ENCODE results near the gene MUC12.
"Not testable (repeated sequence)": the region's sequence is repeated elsewhere in the genome, so short reads cannot be mapped to it uniquely, and the experiment has no call there.

Gene MUC12

GRCh38 chr7:100957832-100958421 is 11.4 kb upstream of the MUC12 start:
- DNase-seq: no peak

GRCh38 chr7:100959894-100960293 is 9.5 kb upstream of the MUC12 start:
- no peak for DNase-seq

- no peak for DNase-seq
Observed at GRCh38 chr7:100962537-100962936, 6.8 kb upstream of the MUC12 start.

- DNase-seq: no peak
Observed at GRCh38 chr7:100963386-100963785, 6.0 kb upstream of the MUC12 start.

GRCh38 chr7:100963874-100964273 is 5.5 kb upstream of the MUC12 start:
- DNase-seq: no peak

GRCh38 chr7:100964630-100965029 is 4.7 kb upstream of the MUC12 start:
- DNase-seq: no peak

GRCh38 chr7:100965045-100965722 is 4.2 kb upstream of the MUC12 start:
- no peak for DNase-seq

- peak; percentile 75 for DNase-seq
Observed at GRCh38 chr7:100965723-100966541, 3.4 kb upstream of the MUC12 start.

GRCh38 chr7:100966542-100967291 is 2.6 kb upstream of the MUC12 start:
- DNase-seq: no peak

- no peak for DNase-seq
Observed at GRCh38 chr7:100967292-100967863, 2.0 kb upstream of the MUC12 start.

- DNase-seq: no peak
Observed at GRCh38 chr7:100968031-100968430, 1.3 kb upstream of the MUC12 start.

- no peak for DNase-seq
Observed at GRCh38 chr7:100968650-100969049, 715 bp upstream of the MUC12 start.

GRCh38 chr7:100971111-100972001 is 2.0 kb downstream of the MUC12 start:
- no peak for DNase-seq

GRCh38 chr7:100972002-100972347 is 2.6 kb downstream of the MUC12 start:
- DNase-seq: no peak

- DNase-seq: no peak
Observed at GRCh38 chr7:100974021-100974420, 4.7 kb downstream of the MUC12 start.

GRCh38 chr7:100975371-100975821 is 6.0 kb downstream of the MUC12 start:
- DNase-seq: no peak

- DNase-seq: no peak
Observed at GRCh38 chr7:100978300-100978699, 8.9 kb downstream of the MUC12 start.

- DNase-seq: no peak
Observed at GRCh38 chr7:100983451-100984187, 14.3 kb downstream of the MUC12 start.

GRCh38 chr7:100984241-100984918 is 15.0 kb downstream of the MUC12 start:
- DNase-seq: not testable (repeated sequence)

- DNase-seq: not testable (repeated sequence)
Observed at GRCh38 chr7:100985033-100985797, 15.8 kb downstream of the MUC12 start.
